Thyroid gland (tissue), 4 donors: ENCODE measurements around the gene LDB3. TPM values are rescaled to one million over a fixed set of nuclear protein-coding genes. Genes with fewer than 3 reads are reported as not detected.

Source experiments
- DNase-seq, 2 donors: peaks; one replicate each; pipeline ENCODE4 v3.0.0-alpha.2; 2019
- H3K27ac ChIP-seq, 3 donors: fragments of 200-600 bp; sonication (generic); 1 replicate in 2 of 3; 2 replicates in 1 of 3; pipeline ENCODE4 v1.5.1; 2016 to 2019; ENCODE audit warnings: mild to moderate bottlenecking in 1 of 3, moderate library complexity in 1 of 3
- H3K27me3 ChIP-seq: fragments of 200-600 bp; sonication (generic); one replicate; pipeline ENCODE4 v1.5.1; 2019
- H3K36me3 ChIP-seq, 2 donors: fragments of 200-600 bp; sonication (generic); one replicate each; pipeline ENCODE4 v1.5.1; 2016 to 2019
- H3K4me1 ChIP-seq, 2 donors: fragments of 200-600 bp; sonication (generic); one replicate each; pipeline ENCODE4 v1.5.1; 2017 to 2019
- H3K4me3 ChIP-seq, 3 donors: fragments of 200-600 bp; sonication (generic); replicated peaks in 1 of 3; 1 replicate in 2 of 3; 2 replicates in 1 of 3; pipeline ENCODE4 v1.5.1; 2016; ENCODE audit warnings: mild to moderate bottlenecking in 1 of 3
- H3K9me3 ChIP-seq: fragments of 200-600 bp; sonication (generic); one replicate; pipeline ENCODE4 v1.5.1; 2017
- POLR2A ChIP-seq, 2 donors: fragments of 450-650 bp; IDR thresholded peaks; one replicate each; pipeline ENCODE4 v1.6.1; 2017; ENCODE audit warnings: antibody characterized with exemption in 2 of 2, mild to moderate bottlenecking in 2 of 2, moderate library complexity in 1 of 2
- WGBS, 2 donors: methylation state at CpG; one replicate each; pipeline ENCODE4 v1.1.5; 2017; 5-methylcytosine and 5-hydroxymethylcytosine counted together
- intact Hi-C: fragments of 100-400 bp; cut with DNase I; formaldehyde crosslinking; loops from one replicate; pipeline ENCODE4 v1.15.1; 2023
- total RNA-seq, 4 donors: library from RNA; depleted of rRNA; stranded (reverse); fragments of >200 nt; gene quantifications; one replicate each; pipeline ENCODE4 v1.2.3, GENCODE V29; 2016
- TF ChIP-seq, protein P1 (sequence below), 6 experiments: fragments of 200-600 bp in 3 of 6; fragments of 450-650 bp in 3 of 6; sonication (generic) in 3 of 6; IDR thresholded peaks; one replicate each; pipeline ENCODE4 v1.5.1; 2016 to 2019; ENCODE audit warnings: antibody characterized with exemption in 6 of 6, mild to moderate bottlenecking in 2 of 6, inconsistent platforms in 1 of 6, moderate library complexity in 1 of 6

LDB3 gene
- total RNA-seq, 4 donors from 2014 or later = 1.5 to 5.5 (median 1.9) TPM

DNA sequence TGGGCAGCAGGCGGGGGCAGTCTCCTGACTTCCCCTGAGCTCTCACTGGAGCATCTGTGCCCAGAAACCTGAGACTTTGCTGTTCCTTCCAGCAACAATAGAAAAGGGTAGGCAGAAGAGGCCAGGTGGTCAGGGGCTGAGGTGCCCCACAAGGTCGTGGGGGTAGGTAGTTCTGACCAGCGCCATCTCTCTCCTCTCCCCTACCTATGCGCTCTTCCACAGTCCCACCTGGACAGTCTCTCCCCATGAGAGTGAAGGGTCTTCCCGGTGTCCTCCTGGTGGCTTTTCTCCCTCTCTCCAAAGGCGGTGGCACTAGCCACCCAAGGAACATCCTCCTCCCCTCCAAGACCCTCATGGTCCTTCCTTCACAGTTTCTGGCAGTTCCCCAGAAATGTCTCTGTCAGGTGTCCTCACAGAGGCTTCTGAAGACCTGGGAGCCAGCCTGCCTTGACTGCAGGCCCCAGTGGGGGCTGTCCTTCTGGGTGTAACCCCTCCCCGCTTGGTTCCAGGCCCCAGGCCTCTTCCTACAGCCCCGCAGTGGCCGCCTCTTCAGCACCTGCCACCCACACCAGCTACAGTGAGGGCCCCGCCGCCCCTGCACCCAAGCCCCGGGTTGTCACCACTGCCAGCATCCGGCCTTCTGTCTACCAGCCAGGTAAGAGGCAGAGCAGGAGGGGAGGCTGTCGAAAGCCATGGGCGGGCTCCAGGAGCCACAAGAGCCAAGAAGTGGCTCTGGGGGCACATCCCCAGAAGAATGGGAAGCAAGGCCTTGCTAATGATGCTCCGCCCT is 41.3 kb downstream of the LDB3 start:
- Histone ChIP-seq H3K27me3 (no peaks in the 10 kb centered on the region), H3K4me1 (peaks cover 17 to 38% of the 10 kb centered on the region in 2 donors), H3K4me3 (no peak overlapping the region), H3K36me3 (no peaks in the 10 kb centered on the region), H3K9me3 (no peaks in the 10 kb centered on the region), H3K27ac (peak overlapping the region; percentile 63 to 98 (median 95))
- intact Hi-C loops = loop anchor here (5.0 kb wide), 1 partner anchor 188 kb away; no protein-coding TSS in a partner anchor
- no peak for DNase-seq
- TF ChIP-seq POLR2A (IDR thresholded peaks at IDR 0.05) = no peak
- TF ChIP-seq, protein P1, sequence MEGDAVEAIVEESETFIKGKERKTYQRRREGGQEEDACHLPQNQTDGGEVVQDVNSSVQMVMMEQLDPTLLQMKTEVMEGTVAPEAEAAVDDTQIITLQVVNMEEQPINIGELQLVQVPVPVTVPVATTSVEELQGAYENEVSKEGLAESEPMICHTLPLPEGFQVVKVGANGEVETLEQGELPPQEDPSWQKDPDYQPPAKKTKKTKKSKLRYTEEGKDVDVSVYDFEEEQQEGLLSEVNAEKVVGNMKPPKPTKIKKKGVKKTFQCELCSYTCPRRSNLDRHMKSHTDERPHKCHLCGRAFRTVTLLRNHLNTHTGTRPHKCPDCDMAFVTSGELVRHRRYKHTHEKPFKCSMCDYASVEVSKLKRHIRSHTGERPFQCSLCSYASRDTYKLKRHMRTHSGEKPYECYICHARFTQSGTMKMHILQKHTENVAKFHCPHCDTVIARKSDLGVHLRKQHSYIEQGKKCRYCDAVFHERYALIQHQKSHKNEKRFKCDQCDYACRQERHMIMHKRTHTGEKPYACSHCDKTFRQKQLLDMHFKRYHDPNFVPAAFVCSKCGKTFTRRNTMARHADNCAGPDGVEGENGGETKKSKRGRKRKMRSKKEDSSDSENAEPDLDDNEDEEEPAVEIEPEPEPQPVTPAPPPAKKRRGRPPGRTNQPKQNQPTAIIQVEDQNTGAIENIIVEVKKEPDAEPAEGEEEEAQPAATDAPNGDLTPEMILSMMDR (IDR thresholded peaks at IDR 0.05) = no peak
- WGBS, 2 donors = 89 to 92% methylated on average over 16 of the region's 16 CpGs

DNA sequence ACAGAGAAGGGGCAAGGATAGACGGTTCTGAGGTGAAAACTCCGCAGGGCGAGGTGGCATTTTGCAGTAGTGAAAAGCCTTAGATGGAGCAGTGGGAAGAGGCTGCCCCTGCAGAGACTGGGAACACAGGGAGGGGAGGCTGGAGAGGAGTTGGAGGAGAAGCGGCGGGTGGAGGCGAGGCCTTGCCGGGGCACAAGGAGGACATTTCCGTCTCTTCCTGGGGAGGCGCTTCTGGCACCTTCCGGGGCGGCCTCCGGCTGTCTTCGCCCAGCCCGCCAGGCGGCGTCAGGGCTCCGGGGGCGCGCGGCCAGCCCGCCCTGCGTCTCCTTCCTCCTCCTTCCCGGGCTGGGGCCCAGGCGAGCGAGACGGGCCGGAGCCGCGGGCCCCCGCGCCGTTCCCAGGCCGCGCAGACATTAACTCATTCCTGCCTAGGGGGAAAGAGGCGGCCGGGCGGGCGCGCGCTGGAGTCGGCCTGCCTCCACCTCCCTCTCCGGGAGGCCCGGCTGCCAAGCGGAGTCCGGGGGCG is 42.7 kb downstream of the LDB3 start:
- Histone ChIP-seq H3K27ac (peak overlapping the region; percentile 95 to 98 (median 97)), H3K36me3 (no peaks in the 10 kb centered on the region), H3K4me1 (peaks cover 17 to 38% of the 10 kb centered on the region in 2 donors), H3K4me3 (peak overlapping the region in 2 of 3 donors; percentile 15 to 58), H3K27me3 (no peaks in the 10 kb centered on the region), H3K9me3 (no peaks in the 10 kb centered on the region)
- peak in 1 of 2 donors; percentile 87 for TF ChIP-seq POLR2A (IDR thresholded peaks at IDR 0.05)
- TF ChIP-seq, protein P1 (IDR thresholded peaks at IDR 0.05) = peak; percentile 58 to 98 (median 80)
- 20 to 22% methylated on average over 8 to 9 of the region's 46 CpGs for whole genome bisulfite sequencing, 2 donors
- intact Hi-C loops = no loop called here
- DNase-seq = peak; percentile 90 to 92

DNA sequence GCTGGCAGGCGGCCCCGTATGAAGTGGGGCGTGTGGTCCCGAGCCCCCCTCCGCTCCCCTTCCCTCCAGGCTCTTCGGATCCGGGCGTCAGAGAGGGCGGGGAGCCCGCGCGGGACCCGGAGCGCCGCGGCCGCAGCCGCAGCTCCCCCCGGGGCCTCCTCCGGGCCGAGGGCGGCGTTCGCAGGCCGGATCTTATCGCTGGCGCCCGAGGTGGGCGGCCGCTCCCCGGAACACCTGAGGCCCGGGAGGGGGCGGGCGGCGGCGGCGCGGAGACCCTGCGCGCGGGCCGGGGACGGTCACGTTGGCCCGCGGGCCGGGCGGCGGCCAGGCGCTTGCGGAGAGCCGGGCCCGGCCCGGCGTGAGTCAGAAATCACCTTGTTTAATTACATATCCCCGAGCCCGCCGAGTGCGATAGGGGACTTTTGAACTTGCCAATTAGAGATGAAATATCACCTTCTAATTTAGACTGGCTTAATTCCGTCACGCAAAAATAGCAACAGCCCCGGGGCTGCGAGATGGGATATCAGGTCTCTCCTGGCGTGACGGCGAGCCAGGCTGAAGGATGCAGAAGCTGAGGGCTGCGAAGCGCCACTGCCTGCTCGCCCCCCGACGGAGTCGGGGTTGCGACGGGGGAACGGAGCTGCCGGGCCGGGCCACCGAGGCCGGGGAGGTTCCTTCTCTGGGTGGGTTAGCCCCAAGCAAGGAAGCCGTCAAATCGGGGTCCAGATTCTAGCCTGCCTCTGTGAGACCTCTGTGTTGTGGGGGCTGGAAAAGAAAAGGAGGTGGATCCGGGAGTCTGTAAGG is 43.4 kb downstream of the LDB3 start:
- intact Hi-C loops = no loop called here
- 1% methylated on average over 34 to 46 of the region's 82 CpGs for WGBS, 2 donors
- Histone ChIP-seq H3K9me3 (no peaks in the 10 kb centered on the region), H3K27me3 (no peaks in the 10 kb centered on the region), H3K27ac (peak overlapping the region; percentile 95 to 98 (median 97)), H3K36me3 (no peaks in the 10 kb centered on the region), H3K4me3 (peak overlapping the region; percentile 5 to 58 (median 15)), H3K4me1 (peaks cover 17 to 38% of the 10 kb centered on the region in 2 donors)
- TF ChIP-seq, protein P1 (IDR thresholded peaks at IDR 0.05) = no peak
- peak in 1 of 2 donors; percentile 21 for TF ChIP-seq POLR2A (IDR thresholded peaks at IDR 0.05)
- DNase-seq = peak; percentile 64 to 66

DNA sequence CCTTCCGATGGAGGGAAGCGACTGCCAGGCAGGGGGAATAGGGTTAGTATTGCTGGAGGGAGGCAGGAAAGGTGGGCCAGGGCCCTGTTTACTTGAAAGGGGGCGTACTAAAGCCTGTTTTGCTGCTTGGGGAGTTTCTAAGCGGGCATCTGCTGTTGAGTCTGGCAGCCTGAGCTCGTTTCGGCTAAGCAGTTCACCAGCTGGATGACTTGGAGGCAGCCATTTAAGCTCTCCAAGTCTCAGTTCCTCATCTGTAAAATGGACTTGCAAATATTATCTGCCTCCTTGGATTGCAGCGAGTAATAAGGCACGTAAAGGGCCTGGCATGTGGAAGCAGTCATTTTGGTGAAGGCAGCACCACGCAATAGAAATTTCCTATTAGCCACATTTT is 44.0 kb downstream of the LDB3 start:
- H3K4me3 ChIP-seq = peak overlapping the region in 2 of 3 donors; percentile 15 to 58
- no peak for DNase-seq
- WGBS, 2 donors = 45 to 49% methylated on average over 9 of the region's 9 CpGs
- no peaks in the 10 kb centered on the region for H3K27me3 ChIP-seq
- TF ChIP-seq POLR2A (IDR thresholded peaks at IDR 0.05) = no peak
- TF ChIP-seq, protein P1 (IDR thresholded peaks at IDR 0.05) = no peak
- H3K27ac ChIP-seq = peak overlapping the region; percentile 95 to 98 (median 97)
- H3K4me1 ChIP-seq = peaks cover 17 to 38% of the 10 kb centered on the region in 2 donors
- H3K9me3 ChIP-seq = no peaks in the 10 kb centered on the region
- intact Hi-C loops = no loop called here
- no peaks in the 10 kb centered on the region for H3K36me3 ChIP-seq
